NT2/D1 (cell line): ENCODE results near the gene METTL1.

Source experiments
- YY1 ChIP-seq: IDR thresholded peaks from 2 replicates; pipeline ENCODE4 v1.6.1; 2011; ENCODE audit not compliant: insufficient read length, insufficient read depth
- ZNF274 ChIP-seq: IDR thresholded peaks from 2 replicates; pipeline ENCODE4 v1.6.1; 2011; ENCODE audit warnings: mild to moderate bottlenecking, low read depth, low read length

GRCh38 chr12:57810450-57810849 is 38.5 kb upstream of the METTL1 start:
- TF ChIP-seq YY1 = no peak
- no peak for TF ChIP-seq ZNF274
